HUDEP-2 (cell line): ENCODE data around the gene SLC12A3.

ENCODE experiments used
- DNase-seq, 76 experiments: peaks; one replicate each; lab custom pipeline; 2025; ENCODE audit not compliant: unreplicated experiment in 76 of 76; lab: John Stamatoyannopoulos, UW

The SLC12A3 gene

DNA sequence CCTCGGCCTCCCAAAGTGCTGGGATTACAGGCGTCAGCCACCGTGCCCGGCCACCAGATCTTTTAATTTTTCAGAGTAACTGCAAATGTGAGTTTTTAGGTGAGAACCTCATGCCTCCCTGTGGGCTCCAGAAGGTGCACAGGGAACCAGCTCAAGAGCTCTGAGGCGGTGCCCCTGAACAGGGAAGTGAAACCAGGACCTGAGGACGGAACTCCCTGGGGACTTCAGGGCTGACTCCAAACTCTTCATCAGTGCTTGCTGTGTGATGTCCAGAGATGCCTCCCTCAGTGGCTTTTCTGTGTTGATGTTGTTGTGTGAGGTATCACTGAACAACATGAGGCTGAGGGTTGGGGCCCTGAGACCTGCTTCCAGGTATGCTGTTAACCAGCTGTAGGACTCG is 23.8 kb downstream of the SLC12A3 start:
- no peak for DNase-seq

- DNase-seq, result no peak
Observed at GRCh38 chr16:56889206-56889605, 24.2 kb downstream of the SLC12A3 start.

GRCh38 chr16:56891685-56892084 is 26.7 kb downstream of the SLC12A3 start:
- no peak for DNase-seq

DNA sequence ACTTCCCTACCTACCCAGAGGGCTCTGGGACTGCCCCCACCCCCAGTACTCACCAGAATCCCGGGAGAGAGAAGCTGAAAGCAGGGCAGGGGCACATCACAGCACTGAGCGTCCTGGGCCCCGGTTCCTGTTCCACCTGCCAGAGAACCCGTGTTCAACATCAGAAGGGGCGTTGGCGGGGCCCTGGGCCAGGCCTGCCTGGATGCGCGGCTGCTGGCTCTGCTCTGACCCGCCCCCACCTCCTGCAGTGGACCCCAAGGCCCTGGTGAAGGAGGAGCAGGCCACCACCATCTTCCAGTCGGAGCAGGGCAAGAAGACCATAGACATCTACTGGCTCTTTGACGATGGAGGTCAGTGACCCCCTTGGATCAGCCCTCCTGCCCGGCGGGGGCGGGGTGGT is 27.7 kb downstream of the SLC12A3 start:
- no peak for DNase-seq

DNA sequence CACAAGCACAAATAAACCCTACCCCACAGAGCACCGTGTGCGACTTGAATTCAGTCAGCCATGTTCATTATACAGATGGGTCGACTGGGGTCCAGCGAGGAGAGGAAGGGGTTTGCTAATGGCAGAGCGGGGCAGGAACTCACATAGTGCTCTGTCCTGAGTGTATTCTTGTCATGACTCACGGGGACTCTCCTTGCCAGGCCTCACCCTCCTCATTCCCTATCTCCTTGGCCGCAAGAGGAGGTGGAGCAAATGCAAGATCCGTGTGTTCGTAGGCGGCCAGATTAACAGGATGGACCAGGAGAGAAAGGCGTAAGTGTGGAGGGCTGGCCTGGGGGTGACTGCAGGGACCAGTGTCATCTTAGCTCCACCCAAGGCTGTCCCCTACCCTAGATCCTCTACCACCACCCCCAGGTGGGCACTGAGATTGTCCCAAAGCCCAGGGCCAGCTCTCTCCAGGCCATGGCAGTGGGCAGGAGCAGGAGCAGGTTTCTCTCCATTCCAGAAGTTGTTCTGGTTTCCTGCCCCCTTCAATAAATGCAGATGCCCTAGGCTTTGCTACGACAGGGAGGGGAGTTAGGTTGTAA is 29.4 kb downstream of the SLC12A3 start:
- no peak for DNase-seq

DNA sequence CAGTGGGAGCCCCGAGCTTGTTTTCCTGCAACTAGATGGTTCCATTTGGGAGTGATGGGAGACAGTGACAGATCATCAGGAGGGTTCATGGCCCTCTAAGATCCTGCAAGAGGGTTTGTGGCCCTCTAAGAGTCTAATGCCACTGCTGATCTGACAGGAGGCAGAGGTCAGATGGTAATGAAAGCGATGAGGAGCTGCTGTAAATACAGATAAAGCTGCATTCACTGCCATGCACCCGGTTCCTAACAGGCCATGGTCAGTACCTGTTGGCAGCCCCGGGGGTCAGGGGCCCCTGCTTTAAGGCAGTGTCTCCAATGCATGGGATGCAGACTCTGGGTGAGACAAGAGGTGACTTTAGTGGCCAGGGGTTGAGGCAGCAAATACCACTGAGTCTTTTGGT is 30.8 kb downstream of the SLC12A3 start:
- no peak for DNase-seq

- DNase-seq, result no peak
Observed at GRCh38 chr16:56896244-56896643, 31.2 kb downstream of the SLC12A3 start.

DNA sequence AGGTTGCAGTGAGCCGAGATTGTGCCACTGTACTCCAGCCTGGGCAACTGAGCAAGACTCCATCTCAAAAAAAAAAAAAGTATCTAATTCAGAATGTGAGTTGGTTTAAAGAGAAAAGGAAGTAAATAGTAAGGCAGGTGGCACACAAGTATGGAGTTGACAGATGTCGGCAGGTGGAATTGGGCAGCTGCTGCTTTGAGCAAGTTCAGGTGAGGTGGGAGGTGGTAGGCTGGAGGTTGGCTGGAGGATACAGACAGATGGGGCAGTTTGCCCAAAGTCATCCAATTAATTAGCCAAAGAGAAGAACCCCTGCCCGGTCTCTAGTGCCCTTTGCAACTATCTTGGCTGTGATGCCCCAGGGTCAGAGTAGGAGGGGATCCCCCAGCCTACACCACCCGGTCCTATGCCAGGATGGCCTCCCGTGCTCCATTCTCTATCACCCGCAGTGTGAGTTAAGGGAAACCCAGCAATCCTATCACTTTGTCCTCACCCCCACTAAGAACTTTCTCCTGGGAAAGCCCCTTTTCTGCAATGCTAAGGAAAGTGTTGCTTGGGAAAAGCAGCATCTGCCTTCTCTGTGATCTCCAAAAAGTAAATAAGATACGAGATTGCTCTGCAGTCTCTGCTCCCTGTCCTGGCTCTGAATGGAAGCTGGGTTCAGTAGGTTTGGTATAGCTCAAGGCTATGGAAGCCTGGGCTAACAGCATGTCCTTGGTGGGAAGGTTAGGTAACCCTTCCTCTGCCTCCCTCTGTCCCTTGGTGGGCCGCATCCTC is 32.2 kb downstream of the SLC12A3 start:
- no peak for DNase-seq

DNA sequence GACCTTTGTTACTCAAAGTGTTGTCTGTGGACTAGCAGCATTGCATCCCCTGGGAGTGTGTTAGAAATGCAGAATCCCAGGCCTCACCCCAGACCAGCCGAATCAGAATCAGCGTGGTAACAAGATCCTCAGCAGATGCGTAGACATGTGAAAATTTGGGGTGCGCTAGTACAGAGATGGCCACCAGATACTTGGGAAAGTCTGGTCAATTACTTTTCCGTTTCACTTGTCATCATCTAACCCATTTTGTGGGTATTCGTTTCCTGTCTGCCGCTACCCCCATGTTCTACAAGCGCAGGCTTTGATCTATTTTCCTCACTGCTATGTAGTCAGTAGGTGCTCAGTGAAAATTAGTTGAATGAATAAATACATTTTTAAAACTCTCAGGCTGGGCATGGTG is 33.8 kb downstream of the SLC12A3 start:
- no peak for DNase-seq

- DNase-seq, result no peak
Observed at GRCh38 chr16:56903866-56904265, 38.9 kb downstream of the SLC12A3 start.

GRCh38 chr16:56907401-56907800 is 42.4 kb downstream of the SLC12A3 start:
- DNase-seq, result no peak

DNA sequence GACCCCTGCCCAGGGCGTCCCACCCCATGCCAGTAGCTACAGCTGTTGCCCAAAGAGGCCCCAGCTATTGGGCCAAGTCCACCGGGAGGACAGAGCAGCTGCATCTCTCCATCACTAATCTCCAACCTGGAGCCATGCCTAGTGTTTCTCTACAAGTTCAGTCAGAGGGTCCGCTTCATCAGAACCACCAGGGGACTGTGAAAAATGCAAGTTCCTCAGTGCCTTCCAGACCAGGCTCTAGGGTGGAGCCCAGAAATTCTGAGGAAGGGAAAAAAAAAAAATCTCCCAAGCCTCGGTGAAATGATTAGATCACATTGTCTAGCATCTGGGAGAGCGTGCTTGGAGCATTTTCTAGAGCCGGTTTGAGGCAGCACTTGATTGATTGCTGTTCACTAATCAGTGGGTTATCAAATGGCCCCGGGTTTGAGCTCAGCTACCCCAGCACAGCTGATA is 44.5 kb downstream of the SLC12A3 start:
- no peak for DNase-seq

DNA sequence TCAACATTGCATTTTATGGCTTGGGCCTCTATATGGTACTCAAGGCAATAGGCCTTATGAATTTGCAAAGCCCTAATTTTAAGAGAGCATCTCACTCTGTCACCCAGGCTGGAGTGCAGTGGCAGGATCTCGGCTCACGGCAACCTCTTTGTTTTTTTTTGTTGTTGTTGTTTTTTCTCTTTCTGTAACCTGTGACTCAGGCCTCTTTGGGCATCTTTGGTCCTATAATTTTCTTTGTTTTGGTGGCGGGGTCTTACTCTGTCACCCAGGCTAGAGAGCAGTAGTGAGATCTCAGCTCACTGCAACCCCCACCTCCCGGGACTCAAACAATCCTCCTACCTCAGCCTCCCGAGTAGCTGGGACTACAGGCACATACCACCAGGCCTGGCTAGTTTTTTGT is 45.1 kb downstream of the SLC12A3 start:
- no peak for DNase-seq

DNA sequence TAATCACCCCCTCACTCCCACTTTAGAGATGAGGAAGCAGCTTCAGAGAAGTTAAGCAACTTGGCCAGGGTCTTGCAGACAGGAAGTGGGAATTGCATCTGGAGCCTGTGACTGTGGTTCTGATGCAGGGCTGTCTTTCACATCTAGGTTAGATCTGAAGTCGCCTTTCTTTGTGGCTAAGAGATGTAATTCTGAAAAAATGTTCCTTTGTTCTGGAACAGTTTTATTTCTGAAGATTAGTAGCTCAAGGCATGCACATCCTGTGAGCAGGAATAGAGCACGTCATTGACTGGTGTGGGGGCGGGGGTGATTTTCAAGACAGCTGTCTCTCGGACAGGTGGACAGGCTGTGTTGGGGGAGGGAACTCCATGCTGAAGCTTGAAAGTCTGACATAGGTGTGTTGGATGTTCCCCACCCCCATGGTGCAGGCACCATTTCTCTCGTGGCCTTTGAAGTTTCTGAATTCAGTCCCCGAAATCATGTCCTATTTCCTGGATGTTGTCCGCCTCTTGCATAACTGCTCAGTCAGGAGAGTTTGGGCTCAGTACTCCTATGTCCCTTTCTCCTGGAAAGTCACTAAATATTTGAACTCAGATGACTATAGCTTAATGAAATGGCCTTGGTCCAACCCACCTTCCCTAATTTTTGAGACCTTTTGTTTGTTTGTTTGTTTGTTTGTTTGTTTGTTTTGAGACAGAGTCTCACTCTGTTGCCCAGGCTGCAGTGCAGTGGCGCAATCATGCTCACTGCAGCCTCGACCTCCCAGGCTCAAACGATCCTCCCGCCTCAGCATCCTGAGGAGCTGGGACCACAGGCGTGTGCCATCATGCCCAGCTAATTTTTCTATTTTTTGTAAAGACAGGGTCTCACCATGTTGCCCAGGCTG is 45.9 kb downstream of the SLC12A3 start:
- no peak for DNase-seq

GRCh38 chr16:56911771-56912571 is 47.0 kb downstream of the SLC12A3 start:
- no peak for DNase-seq

GRCh38 chr16:56912746-56913708 is 48.0 kb downstream of the SLC12A3 start:
- DNase-seq, result no peak

DNA sequence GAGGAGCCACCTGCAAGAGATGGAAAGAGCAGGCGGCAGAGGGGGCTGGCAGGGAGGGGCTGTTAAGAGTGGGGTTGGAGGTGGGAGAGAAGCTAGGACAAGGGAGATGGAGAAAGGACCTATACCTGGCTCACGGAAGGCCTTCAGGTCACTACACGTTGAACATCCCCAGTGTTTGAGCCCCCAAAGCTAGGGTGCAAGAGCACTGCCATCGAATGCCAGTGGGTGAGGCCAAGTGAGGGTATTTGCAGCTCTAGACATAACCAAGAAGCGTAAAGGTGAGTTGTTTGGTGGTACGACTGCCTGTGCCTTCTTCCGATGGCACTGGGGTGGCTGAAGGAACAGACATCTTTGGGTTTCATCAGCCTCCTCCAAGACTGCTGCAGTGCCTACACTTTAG is 49.9 kb downstream of the SLC12A3 start:
- no peak for DNase-seq

DNA sequence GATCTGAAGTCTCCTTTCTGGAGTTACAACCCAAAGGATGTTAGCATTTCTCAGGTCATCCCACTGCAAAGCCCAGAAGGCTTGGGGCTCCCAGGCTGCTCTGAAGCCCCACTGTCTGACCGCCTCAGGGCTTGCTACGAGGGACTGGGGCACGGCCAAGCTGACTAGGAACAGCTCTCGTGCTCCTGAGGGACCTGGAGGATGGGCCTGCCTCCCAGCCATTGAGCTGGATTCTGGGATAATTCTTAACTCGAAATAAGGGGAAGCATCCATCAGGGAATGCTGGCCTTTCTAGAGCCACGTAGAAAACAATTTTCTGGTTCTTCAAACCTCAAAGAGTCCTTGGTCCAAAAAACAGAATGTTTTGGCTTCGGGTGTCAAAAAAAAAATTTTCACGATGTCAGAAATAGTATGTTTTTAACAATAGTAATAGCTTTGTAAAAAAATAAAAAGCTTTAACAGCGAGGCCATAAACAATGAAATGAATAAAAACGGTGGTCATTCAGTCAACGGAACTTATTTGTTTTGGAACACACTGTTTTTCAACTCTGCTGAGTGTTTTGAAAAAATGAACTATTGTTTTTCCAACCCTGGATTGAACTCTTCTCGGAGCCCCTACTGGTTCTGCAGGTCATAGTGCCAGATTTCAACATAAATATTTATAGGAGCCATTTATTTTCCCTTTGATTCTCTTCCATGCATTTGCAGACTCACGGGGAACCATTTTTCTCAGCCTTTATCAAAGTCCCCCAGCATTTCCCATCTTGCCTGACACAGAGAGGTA is 50.5 kb downstream of the SLC12A3 start:
- DNase-seq, result no peak
